CD4-positive, alpha-beta T cell (primary cell): ENCODE results near the gene RPAP3. TPM values are rescaled to one million over a fixed set of nuclear protein-coding genes. Genes with fewer than 3 reads are reported as not detected.

ENCODE experiments used
- ATAC-seq: fragments of 200-7000 bp; cut with Tn5 transposase; one replicate; pipeline ENCODE4 v1.10.0; 2022; ENCODE audit warnings: mild to moderate bottlenecking; ENCODE audit not compliant: poor library complexity
- CTCF ChIA-PET: fragments of 350-600 bp; sonication (Branson Sonifier 250); formaldehyde crosslinking; loops from one replicate; lab custom pipeline; 2021; ENCODE audit warnings: antibody characterized with exemption, inconsistent platforms; lab: Charles Lee
- POLR2A ChIA-PET: fragments of 350-600 bp; sonication (Branson Sonifier 250); formaldehyde crosslinking; loops from one replicate; lab custom pipeline; 2021; ENCODE audit warnings: antibody characterized with exemption, inconsistent platforms; lab: Charles Lee
- DNase-seq, 14 experiments: peaks; one replicate each; pipeline ENCODE4 v3.0.0-alpha.2; 2013 to 2020; ENCODE audit warnings: mixed read lengths in 2 of 14
- H3K27ac ChIP-seq, 2 donors: one replicate each; pipeline versions ENCODE4 v1.5.1 to v1.7.0; 2013; ENCODE audit warnings: low read length in 2 of 2, low read depth in 1 of 2, mild to moderate bottlenecking in 1 of 2
- H3K27me3 ChIP-seq, 2 experiments: 1 replicate in 1 of 2; 2 replicates in 1 of 2; pipeline versions ENCODE4 v1.6.1 to v1.7.0; 2013; ENCODE audit warnings: low read length in 2 of 2, control low read depth in 1 of 2, mild to moderate bottlenecking in 1 of 2, moderate library complexity in 1 of 2; ENCODE audit not compliant: insufficient read depth in 2 of 2, control insufficient read depth in 1 of 2
- H3K36me3 ChIP-seq: one replicate; pipeline ENCODE4 v1.6.1; 2013; ENCODE audit warnings: low read length, control low read depth; ENCODE audit not compliant: insufficient read depth
- H3K4me1 ChIP-seq: one replicate; pipeline ENCODE4 v1.6.1; 2013; ENCODE audit warnings: low read length, control low read depth; ENCODE audit not compliant: insufficient read depth
- H3K4me3 ChIP-seq: one replicate; pipeline ENCODE4 v1.5.1; 2013; ENCODE audit warnings: mild to moderate bottlenecking, low read length, moderate library complexity
- H3K9me3 ChIP-seq, 2 experiments: 1 replicate in 1 of 2; 2 replicates in 1 of 2; pipeline versions ENCODE4 v1.6.1 to v1.7.0; 2013; ENCODE audit warnings: low read length in 2 of 2, mild to moderate bottlenecking in 2 of 2, control low read depth in 1 of 2, moderate library complexity in 1 of 2; ENCODE audit not compliant: control insufficient read depth in 1 of 2, insufficient read depth in 1 of 2
- H3K27ac Mint-ChIP-seq: one replicate; pipeline ENCODE4 v1.8.0; 2020; ENCODE audit warnings: mixed read lengths
- H3K27me3 Mint-ChIP-seq: one replicate; pipeline ENCODE4 v1.8.0; 2021; ENCODE audit warnings: mixed read lengths
- H3K36me3 Mint-ChIP-seq: one replicate; pipeline ENCODE4 v1.8.0; 2021; ENCODE audit warnings: low read depth, mixed read lengths
- H3K4me1 Mint-ChIP-seq: one replicate; pipeline ENCODE4 v1.8.0; 2021; ENCODE audit warnings: low read depth, mixed read lengths
- H3K4me3 Mint-ChIP-seq: one replicate; pipeline ENCODE4 v1.8.0; 2020; ENCODE audit warnings: mild to moderate bottlenecking, mixed read lengths
- H3K9me3 Mint-ChIP-seq: one replicate; pipeline ENCODE4 v1.8.0; 2020; ENCODE audit warnings: mixed read lengths
- intact Hi-C, 2 experiments: fragments of 100-400 bp; cut with DNase I in 1 of 2; cut with micrococcal nuclease in 1 of 2; formaldehyde crosslinking; loops; one replicate each; pipeline versions ENCODE4 v1.15.1 to v1.9.0; 2023 to 2025; cut with DNase I, micrococcal nuclease
- total RNA-seq, 174 experiments: library from RNA in 2 of 174; stranded (reverse) in 2 of 174; gene quantifications; one replicate each; pipeline ENCODE4 v1.2.3 and lab custom pipeline; 2021 to 2026
- TF ChIP-seq, protein P1 (sequence below): fragments of 200-600 bp; IDR thresholded peaks from one replicate; pipeline ENCODE4 v1.8.0; 2022; ENCODE audit warnings: antibody characterized with exemption, mild to moderate bottlenecking

Gene RPAP3
- total RNA-seq, 2 experiments from 2014 or later: 24.6 to 26.4 TPM

DNA sequence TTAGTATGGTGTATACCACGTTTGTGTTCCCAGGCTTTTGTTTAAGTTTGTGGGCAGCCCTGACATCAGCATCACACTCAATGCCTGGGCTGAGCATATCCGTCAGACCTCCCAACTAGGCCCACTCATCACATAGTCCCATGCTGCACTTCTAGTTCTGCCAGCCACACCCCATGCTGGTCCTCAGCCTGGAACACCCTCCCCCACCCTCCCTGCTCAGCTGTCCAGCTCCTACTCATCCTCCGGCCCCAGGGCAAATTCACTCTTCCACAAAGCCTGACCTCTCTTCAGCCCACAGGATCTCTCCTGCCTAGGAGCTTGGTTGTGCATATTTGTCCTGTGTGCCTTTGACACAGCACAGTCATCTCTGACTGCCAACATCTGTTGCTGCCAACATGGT is 23.4 kb upstream of the RPAP3 start:
- Mint-ChIP-seq H3K27ac (no peak overlapping the region), H3K9me3 (no peaks in the 10 kb centered on the region), H3K4me3 (no peak overlapping the region), H3K4me1 (no peaks in the 10 kb centered on the region), H3K36me3 (no peaks in the 10 kb centered on the region), H3K27me3 (no peaks in the 10 kb centered on the region)
- DNase-seq (no peak), ATAC-seq (no peak)
- Histone ChIP-seq H3K27ac (no peak overlapping the region), H3K4me3 (no peak overlapping the region), H3K9me3 (no peaks in the 10 kb centered on the region), H3K36me3 (no peaks in the 10 kb centered on the region), H3K27me3 (no peaks in the 10 kb centered on the region), H3K4me1 (no peaks in the 10 kb centered on the region)
- CTCF ChIA-PET: no interaction called here
- POLR2A ChIA-PET: no interaction called here
- TF ChIP-seq, protein P1, sequence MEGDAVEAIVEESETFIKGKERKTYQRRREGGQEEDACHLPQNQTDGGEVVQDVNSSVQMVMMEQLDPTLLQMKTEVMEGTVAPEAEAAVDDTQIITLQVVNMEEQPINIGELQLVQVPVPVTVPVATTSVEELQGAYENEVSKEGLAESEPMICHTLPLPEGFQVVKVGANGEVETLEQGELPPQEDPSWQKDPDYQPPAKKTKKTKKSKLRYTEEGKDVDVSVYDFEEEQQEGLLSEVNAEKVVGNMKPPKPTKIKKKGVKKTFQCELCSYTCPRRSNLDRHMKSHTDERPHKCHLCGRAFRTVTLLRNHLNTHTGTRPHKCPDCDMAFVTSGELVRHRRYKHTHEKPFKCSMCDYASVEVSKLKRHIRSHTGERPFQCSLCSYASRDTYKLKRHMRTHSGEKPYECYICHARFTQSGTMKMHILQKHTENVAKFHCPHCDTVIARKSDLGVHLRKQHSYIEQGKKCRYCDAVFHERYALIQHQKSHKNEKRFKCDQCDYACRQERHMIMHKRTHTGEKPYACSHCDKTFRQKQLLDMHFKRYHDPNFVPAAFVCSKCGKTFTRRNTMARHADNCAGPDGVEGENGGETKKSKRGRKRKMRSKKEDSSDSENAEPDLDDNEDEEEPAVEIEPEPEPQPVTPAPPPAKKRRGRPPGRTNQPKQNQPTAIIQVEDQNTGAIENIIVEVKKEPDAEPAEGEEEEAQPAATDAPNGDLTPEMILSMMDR: no peak
- intact Hi-C loops: no loop called here

DNA sequence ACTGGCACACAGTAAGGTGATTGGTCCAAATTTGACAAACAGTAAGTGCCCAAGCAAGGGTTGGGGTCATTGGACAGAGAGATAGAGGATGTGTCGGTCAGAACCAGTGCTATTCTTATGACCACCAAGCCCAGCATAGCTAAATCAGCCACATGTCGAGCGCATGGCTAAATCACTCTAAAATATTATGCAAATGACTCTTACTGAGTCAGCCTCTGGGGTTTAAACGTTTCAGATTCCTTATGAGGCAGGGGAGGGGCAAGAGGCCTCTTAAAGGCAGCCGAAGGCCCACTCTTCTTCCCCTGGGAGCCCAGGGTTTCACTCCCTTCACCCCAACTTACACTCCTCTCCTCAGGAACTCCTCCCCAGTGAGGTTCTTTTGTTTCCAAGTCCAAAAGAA is 20.1 kb upstream of the RPAP3 start:
- no peaks in the 10 kb centered on the region for H3K9me3 ChIP-seq
- no peaks in the 10 kb centered on the region for H3K36me3 ChIP-seq
- intact Hi-C loops: no loop called here
- TF ChIP-seq, protein P1: no peak
- H3K4me1 ChIP-seq: peaks cover 6% of the 10 kb centered on the region
- ChIA-PET POLR2A (no interaction called here), CTCF (no interaction called here)
- no peaks in the 10 kb centered on the region for H3K9me3 Mint-ChIP-seq
- H3K4me3 Mint-ChIP-seq: no peak overlapping the region
- peaks cover 9% of the 10 kb centered on the region for H3K4me1 Mint-ChIP-seq
- no peak overlapping the region for H3K27ac Mint-ChIP-seq
- H3K4me3 ChIP-seq: no peak overlapping the region
- H3K27me3 ChIP-seq: no peaks in the 10 kb centered on the region
- no peaks in the 10 kb centered on the region for H3K36me3 Mint-ChIP-seq
- no peak overlapping the region for H3K27ac ChIP-seq
- ATAC-seq (no peak), DNase-seq (no peak)
- H3K27me3 Mint-ChIP-seq: no peaks in the 10 kb centered on the region

DNA sequence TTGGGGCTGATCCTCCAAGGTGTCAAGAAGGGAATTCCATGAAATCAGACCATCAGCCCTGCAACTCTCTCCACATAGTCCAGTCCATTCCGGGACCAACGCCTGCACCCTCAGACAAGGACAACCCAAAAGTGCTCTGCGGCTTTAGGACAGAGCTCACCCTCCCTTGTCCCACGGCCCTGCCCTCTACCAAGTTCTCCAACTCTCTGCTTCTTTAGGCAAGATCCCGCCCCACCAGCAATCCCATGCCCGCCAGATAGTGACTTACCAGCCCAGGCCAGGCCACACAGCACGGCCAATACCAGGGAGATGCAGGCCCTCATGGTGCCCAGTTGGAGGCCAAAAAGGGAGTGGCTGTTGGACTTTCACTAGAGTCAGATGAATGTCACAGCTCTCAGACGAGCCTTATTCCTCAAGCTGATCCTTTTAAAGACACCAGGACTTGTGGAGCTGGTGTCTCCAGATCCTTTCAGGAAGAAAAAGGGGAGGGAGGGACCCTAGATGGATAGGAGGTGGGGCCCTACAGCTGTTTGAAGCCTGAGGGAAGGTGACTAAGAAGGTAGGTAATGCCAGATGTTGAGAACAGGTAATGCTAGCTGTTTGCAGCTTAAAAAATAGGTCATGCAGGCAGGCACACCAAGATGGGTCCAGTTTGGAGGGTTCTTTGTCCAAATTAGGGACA is 19.4 kb upstream of the RPAP3 start, which contains the start of gene ENDOU:
ENDOU (minus strand) TSS at position 400 of the 682 bp plus-strand sequence; CDS start at position 323, 77 bp downstream.
- ChIA-PET CTCF (no interaction called here), POLR2A (no interaction called here)
- Mint-ChIP-seq H3K27ac (no peak within 1 kb of the TSS), H3K4me1 (peaks cover 9% of the 10 kb centered on the region), H3K4me3 (no peak within 1 kb of the TSS), H3K27me3 (no peaks in the 10 kb centered on the region), H3K36me3 (no peaks in the 10 kb centered on the region), H3K9me3 (no peaks in the 10 kb centered on the region)
- H3K4me3 ChIP-seq: no peak within 1 kb of the TSS
- DNase-seq: no peak
- TF ChIP-seq, protein P1: no peak
- peaks cover 6% of the 10 kb centered on the region for H3K4me1 ChIP-seq
- ATAC-seq: no peak
- no peaks in the 10 kb centered on the region for H3K27me3 ChIP-seq
- intact Hi-C loops: no loop called here
- no peaks in the 10 kb centered on the region for H3K9me3 ChIP-seq
- no peak within 1 kb of the TSS for H3K27ac ChIP-seq
- no peaks in the 10 kb centered on the region for H3K36me3 ChIP-seq
